Gastrocnemius medialis (tissue), 4 donors: ENCODE data around the gene USP54. TPM values are rescaled to one million over a fixed set of nuclear protein-coding genes. Genes with fewer than 3 reads are reported as not detected.

Experiments used
- ATAC-seq, 2 donors: fragments of 150-250 bp; one replicate each; pipeline ENCODE4 v1.9.1; 2016
- DNase-seq, 2 donors: peaks; one replicate each; pipeline ENCODE4 v3.0.0-alpha.2; 2019
- H3K27ac ChIP-seq, 4 donors: fragments of 200-600 bp; sonication (generic); 1 replicate in 1 of 4; 2 replicates in 3 of 4; pipeline ENCODE4 v1.5.1; 2016 to 2018; ENCODE audit warnings: mild to moderate bottlenecking in 2 of 4, moderate library complexity in 1 of 4
- H3K27me3 ChIP-seq, 3 donors: fragments of 200-600 bp; sonication (generic) in 2 of 3; 1 replicate in 1 of 3; 2 replicates in 2 of 3; pipeline versions ENCODE4 v1.5.1 to v1.6.0; 2016 to 2019; ENCODE audit warnings: mild to moderate bottlenecking in 1 of 3, moderate library complexity in 1 of 3
- H3K36me3 ChIP-seq, 2 donors: fragments of 200-600 bp; sonication (generic) in 1 of 2; one replicate each; pipeline ENCODE4 v1.5.1; 2017 to 2018
- H3K4me1 ChIP-seq, 2 donors: fragments of 200-600 bp; sonication (generic) in 1 of 2; one replicate each; pipeline ENCODE4 v1.5.1; 2016 to 2017; ENCODE audit warnings: mild to moderate bottlenecking in 2 of 2
- H3K4me3 ChIP-seq, 4 donors: fragments of 200-600 bp; sonication (generic) in 3 of 4; 1 replicate in 1 of 4; 2 replicates in 3 of 4; pipeline ENCODE4 v1.5.1; 2016 to 2019; ENCODE audit warnings: mild to moderate bottlenecking in 2 of 4
- H3K9me3 ChIP-seq, 3 donors: fragments of 200-600 bp; sonication (generic) in 2 of 3; 1 replicate in 1 of 3; 2 replicates in 2 of 3; pipeline ENCODE4 v1.5.1; 2016 to 2019
- POLR2A ChIP-seq, 2 donors: fragments of 450-650 bp; IDR thresholded peaks; one replicate each; pipeline ENCODE4 v1.6.1; 2017; ENCODE audit warnings: antibody characterized with exemption in 2 of 2, mild to moderate bottlenecking in 2 of 2, moderate library complexity in 2 of 2
- in situ Hi-C, 4 donors: fragments of 200-750 bp; cut with MboI; loops; one replicate each; pipeline versions ENCODE4 v1.15.0 to v1.8.0; 2017; ENCODE audit warnings: low sequenced_read_pairs in 4 of 4
- intact Hi-C: fragments of 100-400 bp; cut with DNase I; formaldehyde crosslinking; loops from one replicate; pipeline ENCODE4 v1.15.1; 2023; ENCODE audit warnings: low total_unique reads
- total RNA-seq, 4 donors: library from RNA; depleted of rRNA; stranded (reverse); fragments of >200 nt; gene quantifications; one replicate each; pipeline versions ENCODE4 v1.1.0 to v1.2.3, GENCODE V29; 2016
- TF ChIP-seq, protein P1 (sequence below), 5 experiments: fragments of 450-650 bp in 3 of 5; fragments of 200-600 bp in 2 of 5; sonication (generic) in 2 of 5; IDR thresholded peaks in 4 of 5; conservative IDR thresholded peaks in 1 of 5; 1 replicate in 4 of 5; 2 replicates in 1 of 5; pipeline ENCODE4 v1.5.1; 2016 to 2019; ENCODE audit warnings: antibody characterized with exemption in 5 of 5, mild to moderate bottlenecking in 3 of 5, moderate library complexity in 3 of 5

USP54 gene
- total RNA-seq, 4 donors from 2014 or later: 89.8 to 276 (median 154) TPM

DNA sequence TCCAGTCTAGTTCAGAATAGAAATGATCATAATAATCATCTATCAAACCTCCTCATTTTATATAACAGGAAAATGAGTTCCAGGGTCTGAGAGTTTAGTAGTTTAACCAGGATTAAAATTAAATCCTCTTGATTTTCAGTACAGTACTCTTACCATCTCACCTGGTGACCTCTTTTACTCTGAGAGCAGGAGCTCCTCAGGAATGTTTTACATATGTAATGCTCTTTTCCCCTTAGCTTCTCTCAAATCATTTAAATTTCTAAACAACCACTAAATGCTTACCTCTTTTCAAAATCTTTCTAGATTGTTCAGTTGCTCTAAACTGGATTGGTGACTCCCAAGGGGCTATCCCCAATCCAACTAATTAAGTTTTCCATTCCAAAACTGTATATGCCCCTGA, 85.1 kb downstream of the USP54 start:
- Histone ChIP-seq H3K27ac (peak overlapping the region in 1 of 4 donors; percentile 0), H3K27me3 (no peaks in the 10 kb centered on the region), H3K9me3 (no peaks in the 10 kb centered on the region), H3K4me3 (no peak overlapping the region), H3K4me1 (no peaks in the 10 kb centered on the region), H3K36me3 (peaks cover 0 to 92% of the 10 kb centered on the region in 2 donors)
- TF ChIP-seq, protein P1, sequence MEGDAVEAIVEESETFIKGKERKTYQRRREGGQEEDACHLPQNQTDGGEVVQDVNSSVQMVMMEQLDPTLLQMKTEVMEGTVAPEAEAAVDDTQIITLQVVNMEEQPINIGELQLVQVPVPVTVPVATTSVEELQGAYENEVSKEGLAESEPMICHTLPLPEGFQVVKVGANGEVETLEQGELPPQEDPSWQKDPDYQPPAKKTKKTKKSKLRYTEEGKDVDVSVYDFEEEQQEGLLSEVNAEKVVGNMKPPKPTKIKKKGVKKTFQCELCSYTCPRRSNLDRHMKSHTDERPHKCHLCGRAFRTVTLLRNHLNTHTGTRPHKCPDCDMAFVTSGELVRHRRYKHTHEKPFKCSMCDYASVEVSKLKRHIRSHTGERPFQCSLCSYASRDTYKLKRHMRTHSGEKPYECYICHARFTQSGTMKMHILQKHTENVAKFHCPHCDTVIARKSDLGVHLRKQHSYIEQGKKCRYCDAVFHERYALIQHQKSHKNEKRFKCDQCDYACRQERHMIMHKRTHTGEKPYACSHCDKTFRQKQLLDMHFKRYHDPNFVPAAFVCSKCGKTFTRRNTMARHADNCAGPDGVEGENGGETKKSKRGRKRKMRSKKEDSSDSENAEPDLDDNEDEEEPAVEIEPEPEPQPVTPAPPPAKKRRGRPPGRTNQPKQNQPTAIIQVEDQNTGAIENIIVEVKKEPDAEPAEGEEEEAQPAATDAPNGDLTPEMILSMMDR (IDR thresholded peaks at IDR 0.05 in 4 of 5, conservative IDR thresholded peaks at IDR 0.05 in 1 of 5): no peak
- TF ChIP-seq POLR2A (IDR thresholded peaks at IDR 0.05): no peak
- intact Hi-C loops (no loop called here), in situ Hi-C loops (no loop called here)
- no peak for DNase-seq
- no peak for ATAC-seq

DNA sequence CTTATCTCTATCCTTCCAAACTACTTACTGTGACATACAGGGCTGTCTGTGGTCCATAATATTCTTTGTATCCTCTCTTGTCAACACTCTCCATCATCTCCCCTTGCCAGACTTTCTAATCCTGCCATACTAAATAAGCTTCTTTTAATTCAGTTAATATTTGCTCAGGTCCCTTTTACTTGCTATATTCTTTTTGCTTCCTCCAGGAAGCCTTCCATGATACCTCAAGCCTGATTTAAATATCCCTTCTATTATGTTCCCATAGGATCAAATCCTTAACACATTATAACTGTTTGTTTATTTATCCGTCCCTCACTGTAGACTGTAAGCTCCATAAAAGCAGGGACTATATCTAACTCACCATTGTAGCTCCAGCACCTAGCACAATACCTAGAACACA, 88.1 kb downstream of the USP54 start:
- in situ Hi-C loops: no loop called here
- no peak for ATAC-seq

DNA sequence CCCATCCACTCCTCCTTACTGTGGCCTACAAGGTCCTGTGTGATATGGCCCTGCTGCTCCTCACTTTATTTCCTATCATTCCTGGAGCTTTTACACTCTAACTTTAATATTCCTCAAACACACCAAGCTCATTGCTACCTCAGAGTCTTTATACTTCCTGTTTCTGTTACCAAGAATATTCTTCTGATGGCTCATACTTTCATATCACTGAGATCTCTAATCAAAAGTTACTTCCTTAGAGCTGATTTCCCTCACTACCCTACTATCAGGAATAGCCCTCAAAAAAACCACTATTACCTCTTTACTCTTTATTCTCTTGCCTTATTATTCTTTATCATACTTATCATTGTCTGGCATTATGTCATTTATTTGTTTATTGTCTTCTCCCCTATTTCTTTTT, 89.5 kb downstream of the USP54 start:
- intact Hi-C loops: no loop called here
- TF ChIP-seq, protein P1 (IDR thresholded peaks at IDR 0.05 in 4 of 5, conservative IDR thresholded peaks at IDR 0.05 in 1 of 5): no peak
- TF ChIP-seq POLR2A (IDR thresholded peaks at IDR 0.05): no peak
- in situ Hi-C loops: no loop called here
- Histone ChIP-seq H3K9me3 (no peaks in the 10 kb centered on the region), H3K27ac (peak overlapping the region in 1 of 4 donors; percentile 28), H3K27me3 (no peaks in the 10 kb centered on the region), H3K4me1 (peaks cover 6 to 7% of the 10 kb centered on the region in 2 donors), H3K36me3 (peaks cover 0 to 94% of the 10 kb centered on the region in 2 donors), H3K4me3 (no peak overlapping the region)
- ATAC-seq (no peak), DNase-seq (no peak)

More for the DNA sequence above, 88.1 kb downstream of the USP54 start:
- intact Hi-C loops: no loop called here
- peaks cover 0 to 96% of the 10 kb centered on the region in 2 donors for H3K36me3 ChIP-seq
- no peak for TF ChIP-seq POLR2A (IDR thresholded peaks at IDR 0.05)
- TF ChIP-seq, protein P1 (IDR thresholded peaks at IDR 0.05 in 4 of 5, conservative IDR thresholded peaks at IDR 0.05 in 1 of 5): no peak
- H3K9me3 ChIP-seq: no peaks in the 10 kb centered on the region
- no peaks in the 10 kb centered on the region for H3K4me1 ChIP-seq
- no peak overlapping the region for H3K27ac ChIP-seq
- no peak overlapping the region for H3K4me3 ChIP-seq
- no peaks in the 10 kb centered on the region for H3K27me3 ChIP-seq
- DNase-seq: no peak

DNA sequence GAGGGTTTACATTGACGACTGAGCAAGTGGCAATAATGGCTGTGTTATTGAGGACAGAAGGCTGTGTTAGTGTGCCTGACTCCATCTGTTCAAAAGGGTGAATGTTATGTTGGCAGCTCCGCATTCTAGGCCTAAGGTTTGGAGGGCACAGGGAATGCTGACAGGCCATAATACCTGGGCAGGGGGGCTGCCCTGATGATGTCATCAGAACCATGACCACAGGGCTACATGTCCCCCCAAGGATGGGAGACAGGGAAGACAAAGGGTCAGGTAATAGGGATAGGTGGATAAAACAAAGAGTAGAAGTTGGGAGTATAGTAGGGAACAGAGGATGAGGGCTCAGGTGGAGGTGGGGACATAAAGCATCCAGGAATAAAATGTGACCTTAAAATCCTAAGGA, 93.5 kb downstream of the USP54 start:
- H3K4me1 ChIP-seq: peaks cover 34 to 35% of the 10 kb centered on the region in 2 donors
- peaks cover 0 to 55% of the 10 kb centered on the region in 2 donors for H3K36me3 ChIP-seq
- TF ChIP-seq, protein P1 (IDR thresholded peaks at IDR 0.05 in 4 of 5, conservative IDR thresholded peaks at IDR 0.05 in 1 of 5): no peak
- no peak for TF ChIP-seq POLR2A (IDR thresholded peaks at IDR 0.05)
- no peak for DNase-seq
- no peaks in the 10 kb centered on the region for H3K27me3 ChIP-seq
- intact Hi-C loops: loop anchor here (2.0 to 5.0 kb wide), 2 partner anchors 83 to 245 kb away; partner anchors contain the start of genes ANXA7 and MRPS16
- peak overlapping the region in 1 of 4 donors; percentile 99 for H3K27ac ChIP-seq
- H3K9me3 ChIP-seq: no peaks in the 10 kb centered on the region
- ATAC-seq: no peak
- H3K4me3 ChIP-seq: no peak overlapping the region
- in situ Hi-C loops: no loop called here
